A673 (cell line): ENCODE results near the gene OGFOD2.

ENCODE experiments used
- EZH2 ChIP-seq: fragments of 200-600 bp; sonication (generic); IDR thresholded peaks from 2 replicates; pipeline ENCODE4 v1.6.1; 2017; ENCODE audit warnings: borderline replicate concordance, low read depth, mild to moderate bottlenecking, mixed read lengths, antibody characterized with exemption, low read length; ENCODE audit not compliant: poor library complexity, severe bottlenecking
- TF ChIP-seq, protein P1 (sequence below): fragments of 300-800, 200-600 bp; sonication (generic); conservative IDR thresholded peaks from 2 replicates; pipeline ENCODE4 v1.5.1; 2017; ENCODE audit warnings: low read depth, mild to moderate bottlenecking, antibody characterized with exemption, low read length, moderate library complexity, mixed read lengths

DNA sequence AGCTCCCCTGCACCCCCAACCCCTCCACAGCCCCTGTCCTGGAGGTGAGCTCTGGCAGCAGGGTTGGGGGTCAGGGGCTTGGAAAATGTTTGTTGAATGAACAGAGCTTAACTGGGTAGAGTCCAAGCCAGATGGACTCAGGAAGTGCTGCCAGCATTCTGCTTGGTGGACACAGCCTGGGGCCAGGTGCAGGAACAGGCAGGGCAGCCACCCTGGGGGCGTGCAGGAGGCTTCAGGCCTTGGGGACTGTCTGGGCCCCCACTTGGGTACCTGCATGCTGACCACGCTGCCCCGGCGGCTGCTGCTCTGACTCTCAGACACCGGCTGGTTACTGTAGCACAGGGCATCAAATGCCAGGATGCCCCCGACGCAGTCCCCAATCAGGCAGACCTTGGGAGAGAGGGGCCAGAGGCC lies 21.2 kb downstream of the OGFOD2 start:
- no peak for TF ChIP-seq EZH2
- TF ChIP-seq, protein P1, sequence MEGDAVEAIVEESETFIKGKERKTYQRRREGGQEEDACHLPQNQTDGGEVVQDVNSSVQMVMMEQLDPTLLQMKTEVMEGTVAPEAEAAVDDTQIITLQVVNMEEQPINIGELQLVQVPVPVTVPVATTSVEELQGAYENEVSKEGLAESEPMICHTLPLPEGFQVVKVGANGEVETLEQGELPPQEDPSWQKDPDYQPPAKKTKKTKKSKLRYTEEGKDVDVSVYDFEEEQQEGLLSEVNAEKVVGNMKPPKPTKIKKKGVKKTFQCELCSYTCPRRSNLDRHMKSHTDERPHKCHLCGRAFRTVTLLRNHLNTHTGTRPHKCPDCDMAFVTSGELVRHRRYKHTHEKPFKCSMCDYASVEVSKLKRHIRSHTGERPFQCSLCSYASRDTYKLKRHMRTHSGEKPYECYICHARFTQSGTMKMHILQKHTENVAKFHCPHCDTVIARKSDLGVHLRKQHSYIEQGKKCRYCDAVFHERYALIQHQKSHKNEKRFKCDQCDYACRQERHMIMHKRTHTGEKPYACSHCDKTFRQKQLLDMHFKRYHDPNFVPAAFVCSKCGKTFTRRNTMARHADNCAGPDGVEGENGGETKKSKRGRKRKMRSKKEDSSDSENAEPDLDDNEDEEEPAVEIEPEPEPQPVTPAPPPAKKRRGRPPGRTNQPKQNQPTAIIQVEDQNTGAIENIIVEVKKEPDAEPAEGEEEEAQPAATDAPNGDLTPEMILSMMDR, result no peak
